HPDE6-E6E7 (cell line): ENCODE measurements around the gene C19orf12.

Experiments
- DNase-seq: peaks from one replicate; pipeline ENCODE4 v3.0.0; 2011; ENCODE audit warnings: missing footprints; ENCODE audit errors: extremely low spot score

Gene C19orf12

DNA sequence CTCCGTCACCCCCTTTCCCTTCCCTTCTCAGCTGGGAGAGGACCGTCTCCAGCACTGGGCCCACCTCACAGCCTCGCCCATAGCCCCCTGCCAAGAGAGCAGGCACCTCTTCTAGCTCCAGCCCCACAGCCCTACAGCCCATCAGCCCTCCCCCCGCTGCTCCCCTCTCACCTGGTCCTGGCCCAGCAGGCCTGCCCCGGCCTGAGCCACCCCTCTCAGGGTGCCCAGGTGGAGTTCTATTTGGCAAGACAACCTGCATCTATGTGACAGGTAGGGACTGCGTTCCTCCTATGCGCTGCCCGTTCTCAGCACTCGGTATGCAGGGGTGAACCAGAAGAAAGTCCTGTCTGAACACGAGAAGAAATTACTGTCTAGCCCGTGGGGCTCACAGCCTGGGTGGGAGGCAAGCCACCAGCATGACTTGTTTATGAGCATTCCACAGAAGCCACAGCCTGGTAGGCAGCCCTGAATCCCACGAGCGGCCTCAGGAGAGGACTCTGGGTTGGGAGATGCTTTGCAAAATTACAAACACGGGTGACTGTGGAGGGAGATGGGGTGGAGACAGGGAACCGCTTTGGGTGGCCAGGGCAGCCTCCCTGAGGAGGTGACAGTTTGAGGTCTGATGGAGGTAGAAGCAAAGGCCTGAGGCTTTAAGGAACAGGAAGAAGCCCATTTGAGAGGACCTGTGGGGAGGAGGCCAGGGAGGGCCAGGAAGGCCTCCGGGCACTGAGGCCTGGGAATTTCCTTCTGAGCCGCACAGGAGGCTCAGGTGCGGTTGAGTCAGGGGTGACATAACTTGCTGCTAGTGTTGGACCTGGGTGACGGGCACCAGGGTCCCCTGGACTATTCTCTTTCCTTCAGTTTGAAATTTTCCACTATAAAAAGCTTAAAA is 51.0 kb downstream of the C19orf12 start:
- DNase-seq: peak; percentile 54

DNA sequence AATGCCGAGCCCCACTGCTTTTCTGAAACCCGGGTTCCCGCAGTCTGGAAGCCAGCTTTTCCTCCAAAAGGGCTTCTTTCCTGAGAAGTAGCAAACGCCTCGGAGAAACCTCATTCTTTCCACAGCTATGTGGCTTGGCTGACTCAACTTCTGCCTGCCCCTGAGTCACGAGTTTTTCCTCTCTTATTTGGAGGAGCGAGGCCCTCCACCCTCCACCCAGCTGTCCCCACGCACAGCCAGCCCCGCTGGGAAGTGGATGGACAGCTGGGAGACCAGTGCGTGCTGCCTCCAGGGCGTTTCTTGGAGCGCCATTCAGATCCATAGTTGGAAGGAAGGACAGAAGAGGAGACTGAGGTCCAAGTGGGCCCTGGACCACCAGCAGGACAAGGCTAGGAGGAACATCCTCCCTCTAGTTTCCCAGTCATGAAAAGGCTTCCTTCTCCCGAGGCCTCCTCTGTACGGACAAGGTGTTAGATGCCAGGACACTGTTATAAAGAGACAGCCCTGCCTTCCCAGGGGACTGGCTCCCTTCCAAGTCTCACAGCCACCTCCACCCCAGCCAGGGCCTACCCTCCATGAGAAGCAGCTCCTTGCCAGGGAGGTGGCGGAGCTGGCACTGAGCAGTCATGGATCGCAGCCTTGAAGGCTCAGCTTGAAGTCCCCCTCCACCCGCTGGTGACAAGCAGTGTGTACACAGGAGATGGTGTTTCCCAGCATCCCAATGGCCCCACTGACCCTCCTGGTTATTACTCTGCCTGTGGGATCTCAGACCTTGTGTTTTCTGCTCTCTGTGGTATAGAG is 52.3 kb downstream of the C19orf12 start:
- DNase-seq: peak; percentile 63

DNA sequence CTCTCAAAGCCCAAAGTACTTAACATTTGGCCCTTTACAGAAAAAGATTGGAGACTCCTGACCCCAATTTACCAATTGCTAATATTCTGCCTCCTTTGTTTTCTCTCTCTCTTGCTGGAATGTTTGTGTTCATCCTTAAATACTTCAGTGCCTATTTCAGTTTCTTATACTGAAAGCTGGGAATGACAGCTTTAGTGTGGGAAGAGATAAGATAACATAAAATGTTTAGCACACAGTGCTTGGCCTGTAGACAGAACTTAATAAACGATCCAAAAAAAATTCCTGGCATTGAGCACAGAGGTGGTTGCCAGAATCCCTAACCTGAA is 52.8 kb downstream of the C19orf12 start:
- DNase-seq: no peak

DNA sequence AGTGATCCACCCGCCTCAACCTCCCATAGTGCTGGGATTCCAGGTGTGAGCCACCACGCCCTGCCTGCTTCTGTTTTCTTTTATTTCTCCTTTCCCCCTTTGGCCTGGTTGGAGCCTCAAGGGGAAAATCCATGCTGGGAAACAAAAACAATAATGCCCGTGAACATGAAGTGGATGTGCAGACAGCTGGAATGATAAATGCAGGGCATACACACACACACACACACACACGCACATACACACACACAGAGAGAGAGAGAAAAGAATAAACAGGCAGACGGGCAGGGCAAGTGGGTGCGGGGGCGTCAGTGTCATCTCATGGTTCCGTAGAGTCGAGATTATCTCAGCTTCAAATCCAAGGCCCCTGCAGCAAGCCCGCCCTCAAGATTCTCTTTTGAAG is 54.2 kb downstream of the C19orf12 start:
- no peak for DNase-seq

DNA sequence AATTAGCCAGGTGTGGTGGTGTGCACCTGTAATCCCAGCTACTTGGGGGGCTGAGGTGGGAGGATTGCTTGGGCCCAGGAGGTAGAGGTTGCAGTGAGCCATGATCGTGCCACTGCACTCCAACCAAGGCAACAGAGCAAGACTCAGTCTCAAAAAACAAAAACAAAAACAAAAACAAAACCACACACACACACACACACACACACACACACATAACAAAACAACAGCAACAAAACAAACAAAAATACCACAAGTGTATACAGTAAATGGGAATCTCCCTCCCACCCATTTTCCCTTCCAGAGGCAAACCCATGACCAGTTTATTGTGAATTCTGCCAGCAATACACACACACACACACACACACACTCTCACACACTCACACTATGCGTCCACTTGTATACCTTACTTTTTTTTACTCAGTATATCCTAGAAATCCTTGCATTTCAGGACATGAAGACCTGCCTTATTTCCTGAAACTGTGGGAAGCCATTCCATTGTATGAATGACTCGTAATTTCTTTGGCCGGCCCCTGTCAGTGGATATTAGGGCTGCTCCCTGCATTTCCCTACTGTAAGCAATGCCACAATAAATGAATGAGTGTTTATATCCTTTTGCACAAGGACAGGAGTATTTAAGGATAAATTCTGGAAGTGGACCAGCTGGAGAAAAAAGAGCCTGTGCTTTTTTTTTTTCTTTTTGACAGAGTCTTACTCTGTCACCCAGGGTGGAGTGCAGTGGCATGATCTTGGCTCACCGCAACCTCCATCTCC is 56.7 kb downstream of the C19orf12 start:
- DNase-seq: no peak

DNA sequence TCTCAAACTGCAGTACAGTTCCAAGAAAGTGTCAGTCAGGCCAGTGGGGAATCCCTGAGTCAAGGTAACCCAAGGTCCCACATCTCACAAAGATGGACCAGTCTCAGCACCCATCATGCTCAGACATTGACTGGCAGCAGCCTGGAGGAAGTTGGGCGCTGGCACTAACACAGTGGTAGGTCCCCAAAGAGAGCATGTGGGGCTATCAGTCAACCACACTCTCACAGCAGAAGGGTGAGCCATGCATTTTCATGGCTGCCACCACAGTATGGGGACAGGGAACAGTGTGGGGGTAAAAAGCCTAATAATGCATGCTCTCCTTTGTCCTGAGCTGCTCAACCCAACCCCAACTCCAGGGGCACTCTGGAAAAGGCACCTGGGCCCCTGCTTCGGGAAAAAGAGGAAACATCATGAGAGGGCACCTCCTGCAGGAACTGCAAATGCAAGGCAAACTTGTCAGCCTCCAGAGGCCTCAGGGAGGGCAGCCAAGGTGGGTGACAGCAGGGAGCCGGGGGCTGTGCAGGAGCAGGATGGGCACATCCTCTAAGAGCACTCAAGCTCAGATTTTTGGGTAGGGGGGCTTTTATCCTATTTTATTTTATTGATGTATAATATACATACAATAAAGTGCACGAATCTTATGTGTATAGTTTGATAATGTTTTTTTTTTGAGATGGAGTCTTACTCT is 59.3 kb downstream of the C19orf12 start:
- no peak for DNase-seq

DNA sequence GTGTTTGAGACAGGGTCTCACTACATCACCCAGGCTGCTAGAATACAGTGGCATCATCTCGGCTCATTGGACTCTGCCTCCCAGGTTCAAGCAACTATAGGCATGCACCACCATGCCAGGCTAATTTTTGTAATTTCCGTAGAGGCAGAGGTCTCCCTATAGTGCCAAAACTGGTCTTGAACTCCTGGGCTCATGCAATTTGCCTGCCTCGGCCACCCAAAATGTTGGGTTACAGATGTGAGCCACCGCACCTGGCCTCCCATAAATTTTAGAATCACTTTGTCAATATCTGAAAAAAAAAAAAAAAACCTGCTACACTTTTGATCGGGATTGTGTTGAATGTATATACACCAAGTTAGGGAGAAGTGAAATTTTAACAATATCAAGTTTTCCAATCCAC is 61.7 kb downstream of the C19orf12 start:
- DNase-seq: no peak

DNA sequence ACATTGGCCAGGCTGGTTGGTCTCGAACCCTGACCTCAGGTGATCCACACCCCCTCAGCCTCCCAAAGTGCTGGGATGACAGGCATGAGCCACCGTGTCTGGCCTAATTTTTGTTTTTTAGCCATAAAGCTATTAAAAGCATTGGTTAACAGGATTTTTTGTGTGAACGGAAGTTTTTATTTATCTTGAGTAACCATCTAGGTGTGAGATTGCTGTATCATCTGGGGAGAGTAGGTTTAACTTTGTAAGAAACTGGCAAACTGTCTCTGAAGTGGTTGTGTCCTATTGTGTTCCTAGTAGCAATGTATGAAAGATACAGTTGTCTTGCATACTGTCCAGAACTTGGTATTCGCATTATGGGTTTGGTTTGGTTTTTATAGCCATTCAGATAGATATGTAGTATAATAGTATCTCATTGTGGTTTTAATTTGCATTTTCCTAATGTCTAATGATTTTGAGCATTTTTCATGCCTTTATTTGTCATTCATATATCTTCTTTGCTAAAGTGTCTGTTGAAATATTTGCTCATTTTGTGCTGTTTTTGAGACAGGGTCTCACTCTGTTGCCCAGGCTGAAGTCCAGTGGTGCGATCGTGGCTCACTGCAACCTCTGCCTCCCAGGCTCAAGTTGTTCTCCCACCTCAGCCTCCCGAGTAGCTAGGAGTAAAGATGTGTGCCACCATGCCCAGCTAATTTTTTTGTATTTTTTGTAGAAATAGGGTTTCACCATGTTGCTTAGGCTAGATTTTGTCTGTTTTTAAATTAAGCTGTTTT is 63.3 kb downstream of the C19orf12 start:
- DNase-seq: no peak

DNA sequence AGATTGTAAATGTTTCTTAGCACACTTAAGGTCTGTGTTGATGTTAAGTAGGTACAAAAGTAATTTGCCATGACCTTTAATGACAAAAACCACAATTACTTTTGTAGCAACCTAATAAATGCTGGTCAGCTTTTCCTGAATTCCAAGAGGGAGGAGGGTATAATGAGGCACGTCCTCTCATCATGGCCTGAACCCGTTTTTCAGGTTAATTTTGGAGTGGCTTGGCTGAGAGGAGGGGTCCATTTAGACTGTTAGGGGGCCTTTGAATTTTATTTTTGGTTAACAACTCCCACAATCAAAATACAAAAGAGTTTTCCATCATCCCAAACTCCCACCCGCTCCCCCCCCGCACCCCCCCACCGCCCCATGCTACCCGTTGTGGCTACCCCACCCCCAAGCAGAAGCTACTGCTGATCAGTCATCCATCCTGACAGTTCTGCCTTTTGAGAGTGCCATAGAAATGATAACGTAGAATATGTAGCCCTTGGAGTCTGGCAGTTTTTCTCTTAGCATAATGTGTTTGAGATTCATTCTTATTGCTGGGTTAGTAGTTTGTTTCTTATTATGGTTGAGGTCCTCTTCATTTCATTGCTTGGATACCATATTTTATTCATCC is 64.2 kb downstream of the C19orf12 start:
- no peak for DNase-seq
